Daoy (cell line): ENCODE data around the gene NAA10. TPM values are rescaled to one million over a fixed set of nuclear protein-coding genes. Genes with fewer than 3 reads are reported as not detected.

Experiments used
- DNase-seq: peaks from one replicate; pipeline ENCODE4 v3.0.0-alpha.2; 2015; ENCODE audit warnings: low read depth
- total RNA-seq: library from RNA; depleted of rRNA; stranded (reverse); fragments of >200 nt; shearing (Covaris generic); gene quantifications from 2 replicates; pipeline ENCODE4 v1.2.3, GENCODE V29; 2014

Gene NAA10
- total RNA-seq, 1 experiment from 2014 or later = 128 TPM

DNA sequence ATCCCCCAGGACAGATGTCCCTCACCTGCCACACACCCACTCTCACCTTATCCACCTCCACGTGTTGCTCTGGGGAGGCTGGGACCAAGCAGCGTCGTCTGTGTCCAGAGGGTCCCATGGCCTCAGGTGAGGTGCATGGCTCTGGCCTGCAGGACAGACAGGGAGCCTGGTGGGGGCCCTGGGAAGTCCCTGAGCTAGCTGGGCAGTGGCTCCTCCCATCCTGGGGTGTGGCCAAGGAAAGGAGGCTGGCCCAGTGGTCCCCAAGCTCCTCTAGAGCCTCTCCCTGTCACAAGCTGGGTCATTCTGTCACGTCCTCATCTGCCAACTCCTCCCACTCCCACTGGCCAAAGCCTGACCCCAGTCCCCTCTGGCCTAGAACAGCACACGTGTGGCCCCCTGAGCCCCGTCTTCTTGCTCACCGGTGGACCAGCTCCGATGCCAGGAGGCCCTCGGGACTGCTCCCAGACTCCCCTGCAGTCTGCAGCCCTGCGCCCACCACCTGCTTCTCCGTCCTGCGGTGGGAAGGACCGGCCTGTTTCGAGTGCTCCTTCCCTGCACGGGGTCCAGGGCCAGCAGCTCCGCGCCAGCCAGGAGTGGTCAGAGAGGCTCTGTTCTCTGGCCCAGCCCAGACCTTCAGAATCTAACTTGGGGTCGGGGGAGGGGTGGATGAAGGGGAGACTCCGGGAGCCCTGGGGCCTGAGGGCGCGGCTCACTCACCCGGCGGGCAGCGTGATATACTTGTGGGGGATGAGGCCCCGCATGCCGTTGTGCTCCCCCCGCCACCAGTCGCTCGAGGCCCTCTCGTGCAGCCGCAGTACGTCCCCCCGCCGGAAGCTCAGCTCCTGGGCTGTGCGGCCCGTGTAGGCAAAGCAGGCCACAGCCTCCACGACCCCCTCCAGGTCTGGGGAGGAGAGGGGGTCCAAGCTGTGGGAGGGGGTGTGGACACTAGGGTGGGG lies 25.5 kb downstream of the NAA10 start:
- peak; percentile 24 for DNase-seq

- no peak for DNase-seq
Observed at GRCh38 chrX:153908219-153908860, 26.5 kb downstream of the NAA10 start.

DNA sequence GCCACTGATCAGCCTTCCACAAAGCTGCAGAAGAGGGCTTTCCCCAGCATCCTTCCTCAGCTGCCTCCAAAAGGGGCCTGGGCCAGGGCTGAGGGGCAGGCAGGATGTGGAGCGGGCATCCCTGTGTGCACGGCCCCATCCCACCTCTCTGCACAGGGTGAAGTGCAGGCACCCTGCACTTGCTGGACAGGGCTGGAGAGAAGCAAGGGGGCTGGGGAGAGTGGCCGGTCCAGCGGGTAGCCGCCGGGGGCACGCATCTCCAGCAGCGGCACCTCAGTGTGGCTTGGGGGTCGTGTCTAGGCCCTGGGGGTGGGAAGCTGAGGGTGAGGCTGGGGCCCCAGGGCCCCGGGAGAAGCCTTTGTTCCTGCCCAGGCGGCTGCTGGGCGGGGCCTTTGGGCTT lies 27.4 kb downstream of the NAA10 start:
- no peak for DNase-seq

DNA sequence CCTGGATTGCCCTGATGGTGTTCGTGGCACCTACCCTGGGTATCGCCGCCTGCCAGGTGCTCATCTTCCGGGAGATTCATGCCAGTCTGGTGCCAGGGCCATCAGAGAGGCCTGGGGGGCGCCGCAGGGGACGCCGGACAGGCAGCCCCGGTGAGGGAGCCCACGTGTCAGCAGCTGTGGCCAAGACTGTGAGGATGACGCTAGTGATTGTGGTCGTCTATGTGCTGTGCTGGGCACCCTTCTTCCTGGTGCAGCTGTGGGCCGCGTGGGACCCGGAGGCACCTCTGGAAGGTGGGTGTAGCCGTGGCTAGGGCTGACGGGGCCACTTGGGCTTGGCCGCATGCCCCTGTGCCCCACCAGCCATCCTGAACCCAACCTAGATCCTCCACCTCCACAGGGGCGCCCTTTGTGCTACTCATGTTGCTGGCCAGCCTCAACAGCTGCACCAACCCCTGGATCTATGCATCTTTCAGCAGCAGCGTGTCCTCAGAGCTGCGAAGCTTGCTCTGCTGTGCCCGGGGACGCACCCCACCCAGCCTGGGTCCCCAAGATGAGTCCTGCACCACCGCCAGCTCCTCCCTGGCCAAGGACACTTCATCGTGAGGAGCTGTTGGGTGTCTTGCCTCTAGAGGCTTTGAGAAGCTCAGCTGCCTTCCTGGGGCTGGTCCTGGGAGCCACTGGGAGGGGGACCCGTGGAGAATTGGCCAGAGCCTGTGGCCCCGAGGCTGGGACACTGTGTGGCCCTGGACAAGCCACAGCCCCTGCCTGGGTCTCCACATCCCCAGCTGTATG lies 28.5 kb downstream of the NAA10 start:
- no peak for DNase-seq

DNA sequence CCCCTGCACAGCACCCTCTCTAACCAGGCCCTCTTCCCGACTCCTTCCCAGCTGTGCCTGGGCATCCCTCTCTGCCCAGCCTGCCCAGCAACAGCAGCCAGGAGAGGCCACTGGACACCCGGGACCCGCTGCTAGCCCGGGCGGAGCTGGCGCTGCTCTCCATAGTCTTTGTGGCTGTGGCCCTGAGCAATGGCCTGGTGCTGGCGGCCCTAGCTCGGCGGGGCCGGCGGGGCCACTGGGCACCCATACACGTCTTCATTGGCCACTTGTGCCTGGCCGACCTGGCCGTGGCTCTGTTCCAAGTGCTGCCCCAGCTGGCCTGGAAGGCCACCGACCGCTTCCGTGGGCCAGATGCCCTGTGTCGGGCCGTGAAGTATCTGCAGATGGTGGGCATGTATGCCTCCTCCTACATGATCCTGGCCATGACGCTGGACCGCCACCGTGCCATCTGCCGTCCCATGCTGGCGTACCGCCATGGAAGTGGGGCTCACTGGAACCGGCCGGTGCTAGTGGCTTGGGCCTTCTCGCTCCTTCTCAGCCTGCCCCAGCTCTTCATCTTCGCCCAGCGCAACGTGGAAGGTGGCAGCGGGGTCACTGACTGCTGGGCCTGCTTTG lies 29.2 kb downstream of the NAA10 start:
- DNase-seq = no peak

- DNase-seq = no peak
Observed at GRCh38 chrX:153903991-153904957, 30.6 kb downstream of the NAA10 start, which contains the start of gene AVPR2. Gene AVPR2, plus strand, starts transcription at chrX:153904673. Its CDS starts 473 bp downstream, at chrX:153905146.

DNA sequence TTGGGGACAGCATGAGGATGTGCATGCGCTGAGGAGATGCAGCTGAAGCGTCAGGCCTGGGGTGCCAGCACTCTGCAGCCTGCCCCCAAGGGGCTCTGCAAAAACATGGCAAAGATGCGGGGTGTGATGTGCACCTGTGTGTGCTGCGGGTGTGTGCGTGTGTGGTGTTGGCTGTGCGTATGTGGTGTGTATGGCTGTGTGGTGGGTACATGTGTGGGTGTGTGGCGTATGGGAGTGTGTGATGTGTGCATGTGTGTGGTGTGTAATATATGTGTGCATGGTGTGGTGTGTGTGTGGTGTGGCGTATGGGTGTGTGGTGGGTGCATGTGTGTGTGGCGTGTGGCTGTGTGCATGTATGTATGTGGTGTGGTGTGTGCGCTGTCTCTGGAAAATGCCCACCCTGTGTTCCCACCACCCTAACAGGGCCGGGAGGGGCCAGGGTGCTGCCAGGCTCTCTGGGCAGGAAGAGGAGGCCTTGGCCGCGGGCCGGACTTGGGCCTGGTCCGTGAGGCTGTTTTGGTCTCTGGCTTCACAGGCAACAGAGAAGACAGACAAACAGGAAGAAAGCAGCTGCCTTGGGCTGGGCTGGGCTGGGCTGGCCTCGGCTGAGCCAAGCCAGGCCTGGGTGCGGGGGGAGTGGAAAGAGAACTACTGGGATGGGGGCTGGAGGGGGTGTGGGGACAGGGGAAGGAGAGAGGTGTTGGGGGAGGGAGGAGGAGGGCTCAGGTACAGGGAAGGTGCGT lies 31.4 kb downstream of the NAA10 start:
- DNase-seq = no peak

GRCh38 chrX:153902385-153902784 lies 32.5 kb downstream of the NAA10 start:
- peak; percentile 76 for DNase-seq

DNA sequence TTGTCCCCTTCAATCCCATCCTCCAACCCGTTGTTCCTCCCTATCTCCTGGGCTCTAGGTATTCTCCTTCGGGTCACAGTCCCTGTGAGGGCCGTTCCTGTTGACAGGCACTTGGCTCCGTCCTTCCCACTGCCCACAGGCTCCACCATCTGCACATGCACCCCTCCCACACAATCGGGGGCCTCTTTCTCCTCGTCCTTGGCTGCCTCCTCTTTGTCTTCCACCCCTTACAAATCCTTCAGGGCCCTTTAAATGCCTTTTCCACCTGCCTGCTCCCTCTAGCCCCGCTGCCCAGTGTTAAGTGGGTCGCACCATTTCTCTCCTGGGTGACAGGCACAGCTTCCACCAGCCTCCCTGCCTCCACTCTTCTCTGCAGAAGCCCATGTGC lies 33.1 kb downstream of the NAA10 start:
- DNase-seq = no peak

GRCh38 chrX:153900831-153901752 lies 33.7 kb downstream of the NAA10 start:
- DNase-seq = peak; percentile 89

- no peak for DNase-seq
Observed at GRCh38 chrX:153897899-153898298, 36.9 kb downstream of the NAA10 start.

DNA sequence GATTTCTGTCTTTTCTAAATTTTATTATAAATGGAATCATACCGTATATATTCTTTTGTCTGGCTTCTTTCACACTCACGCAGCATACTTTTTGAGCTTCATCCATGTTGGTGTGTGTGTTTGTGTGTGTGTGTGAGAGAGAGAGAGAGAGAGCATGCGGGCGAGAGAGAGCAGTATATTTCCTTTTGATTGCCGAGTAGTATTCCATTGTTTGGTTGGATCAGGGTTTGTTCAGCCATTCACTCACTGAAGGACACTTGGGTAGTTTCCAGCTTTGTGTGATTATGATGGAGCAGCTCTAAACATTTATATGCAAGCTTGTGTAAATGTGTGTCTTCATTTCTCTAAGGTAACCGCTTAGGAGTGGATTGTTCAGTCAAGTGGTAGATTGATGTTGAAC lies 45.7 kb downstream of the NAA10 start:
- DNase-seq = no peak

- DNase-seq = no peak
Observed at GRCh38 chrX:153888344-153888743, 46.5 kb downstream of the NAA10 start.

DNA sequence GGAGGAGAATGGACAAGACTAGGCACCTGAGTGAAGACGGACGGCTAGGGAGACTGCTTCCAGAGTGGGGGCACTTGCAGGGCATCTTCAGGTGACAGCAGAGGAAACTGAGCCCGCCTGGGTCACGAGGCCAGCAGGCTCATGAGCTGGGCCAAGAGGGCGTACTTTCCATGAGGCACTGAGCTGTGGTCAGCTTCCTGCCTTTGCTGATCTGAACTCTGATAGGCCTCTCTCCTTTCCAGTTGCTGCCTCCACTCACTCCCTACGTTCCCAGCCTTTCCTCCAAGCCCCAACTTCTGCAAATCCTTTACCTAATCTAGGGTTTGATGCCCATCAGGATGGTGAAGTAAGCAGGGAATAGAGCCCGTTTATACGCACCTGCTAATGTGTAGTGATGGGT lies 47.5 kb downstream of the NAA10 start:
- DNase-seq = no peak

GRCh38 chrX:153886915-153887314 lies 47.9 kb downstream of the NAA10 start:
- DNase-seq = peak; percentile 37

DNA sequence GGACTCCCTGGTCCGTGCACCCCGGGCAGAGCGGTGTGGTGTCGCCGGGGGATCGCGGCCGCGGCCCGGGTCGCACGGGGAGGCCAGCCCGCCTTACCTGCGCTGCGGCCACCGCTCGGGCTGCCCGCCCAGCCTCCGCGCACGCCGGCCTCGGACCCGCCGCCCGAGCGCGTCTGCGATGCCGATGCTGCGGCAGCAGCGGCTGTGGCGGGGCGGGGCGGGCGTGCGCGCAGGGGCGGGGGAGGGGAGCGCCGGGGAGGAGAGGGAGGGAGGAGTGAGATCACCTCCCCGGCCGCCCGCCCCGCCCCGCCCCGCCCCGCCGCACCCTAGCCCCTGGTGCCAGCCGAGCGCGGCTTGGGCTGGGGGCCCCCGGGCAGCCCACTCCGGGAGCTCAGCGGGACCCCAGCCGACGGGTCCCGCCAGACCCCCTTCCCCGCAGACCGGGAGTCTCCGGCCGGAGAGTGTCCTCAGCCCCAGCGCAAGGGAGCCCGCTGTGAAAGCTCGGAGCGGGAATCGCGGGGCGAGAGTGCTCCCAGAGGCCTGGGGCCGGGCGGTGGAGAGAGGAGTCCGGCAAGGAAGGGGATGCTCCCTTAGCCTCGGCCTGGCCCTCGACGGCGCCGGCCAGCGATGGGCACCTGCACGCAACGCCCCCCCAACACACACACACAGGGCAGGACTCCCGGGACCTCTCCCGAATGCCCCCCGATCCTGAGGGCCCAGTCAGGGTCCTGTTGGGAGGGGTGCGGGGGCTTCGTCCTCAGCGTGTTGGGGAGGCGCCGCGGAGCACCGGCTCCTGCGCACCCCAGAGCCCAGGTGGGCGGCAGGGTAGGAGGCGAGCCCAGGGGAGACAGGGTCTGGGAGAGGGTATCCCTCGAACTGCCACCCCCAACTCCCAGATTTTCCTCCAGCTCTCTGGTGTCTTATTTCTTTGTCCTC lies 48.6 kb downstream of the NAA10 start, which contains the start of gene L1CAM:
Gene L1CAM, minus strand, starts transcription at position 206 of the 936 bp plus-strand sequence. CDS start 10,337 bp downstream, outside the sequence.
- peak; percentile 42 for DNase-seq

- DNase-seq = no peak
Observed at GRCh38 chrX:153885208-153885787, 49.5 kb downstream of the NAA10 start.
